GM18505 (cell line): ENCODE measurements around the gene RPH3AL.

Experiments used
- ATAC-seq: cut with Tn5 transposase; IDR thresholded peaks from one replicate; pipeline ENCODE4 v1.9.1; 2021; ENCODE audit not compliant: unreplicated experiment
- POLR2A ChIP-seq: IDR thresholded peaks from 4 replicates; pipeline ENCODE4 v1.6.1; 2011; ENCODE audit warnings: borderline replicate concordance; ENCODE audit not compliant: insufficient read depth, insufficient read length; ENCODE audit errors: extremely low read depth

Gene RPH3AL

GRCh38 chr17:385178-385835, 32.7 kb upstream of the RPH3AL start:
- TF ChIP-seq POLR2A = no peak
- ATAC-seq = no peak

GRCh38 chr17:384622-385177, 32.1 kb upstream of the RPH3AL start:
- ATAC-seq = no peak
- no peak for TF ChIP-seq POLR2A

- no peak for TF ChIP-seq POLR2A
- ATAC-seq = no peak
These were observed 31.4 kb upstream of the RPH3AL start for GRCh38 chr17:383771-384621.

GRCh38 chr17:382644-383533, 30.3 kb upstream of the RPH3AL start:
- ATAC-seq = no peak
- TF ChIP-seq POLR2A = no peak

- no peak for TF ChIP-seq POLR2A
- ATAC-seq = no peak
These were observed 29.5 kb upstream of the RPH3AL start for GRCh38 chr17:381941-382643.

GRCh38 chr17:381516-381915, 28.9 kb upstream of the RPH3AL start:
- ATAC-seq = no peak
- no peak for TF ChIP-seq POLR2A

- ATAC-seq = no peak
- no peak for TF ChIP-seq POLR2A
These were observed 27.2 kb upstream of the RPH3AL start for GRCh38 chr17:379531-380465.

- ATAC-seq = no peak
- TF ChIP-seq POLR2A = no peak
These were observed 25.5 kb upstream of the RPH3AL start for GRCh38 chr17:378068-378467.

GRCh38 chr17:376936-377863, 24.6 kb upstream of the RPH3AL start:
- TF ChIP-seq POLR2A = no peak
- no peak for ATAC-seq

GRCh38 chr17:373613-374230, 21.1 kb upstream of the RPH3AL start:
- TF ChIP-seq POLR2A = no peak
- ATAC-seq = no peak

GRCh38 chr17:372157-373152, 19.8 kb upstream of the RPH3AL start:
- ATAC-seq = no peak
- TF ChIP-seq POLR2A = no peak
